Activated T-helper 17 cell treated with anti-CD3 and anti-CD28 coated beads, Interleukin-2, amount 50 U/mL, for 72 hours (primary cell): ENCODE results near the gene SLC7A14. TPM values are rescaled to one million over a fixed set of nuclear protein-coding genes. Genes with fewer than 3 reads are reported as not detected.

Experiments used
- ATAC-seq: fragments of 150-1000 bp; cut with Tn5 transposase; replicated peaks from 2 replicates; pipeline ENCODE4 v1.10.0; 2021; ENCODE audit warnings: mild to moderate bottlenecking, moderate library complexity
- H3K27ac Mint-ChIP-seq: one replicate; pipeline ENCODE4 v1.8.0; 2022; ENCODE audit warnings: mixed read lengths
- H3K27me3 Mint-ChIP-seq: one replicate; pipeline ENCODE4 v1.8.0; 2022; ENCODE audit warnings: mixed read lengths
- H3K36me3 Mint-ChIP-seq: one replicate; pipeline ENCODE4 v1.8.0; 2022; ENCODE audit warnings: low read depth, mild to moderate bottlenecking, mixed read lengths
- H3K4me1 Mint-ChIP-seq: one replicate; pipeline ENCODE4 v1.8.0; 2022; ENCODE audit warnings: mixed read lengths
- H3K4me3 Mint-ChIP-seq: one replicate; pipeline ENCODE4 v1.8.0; 2022; ENCODE audit warnings: mild to moderate bottlenecking, mixed read lengths
- H3K9me3 Mint-ChIP-seq: one replicate; pipeline ENCODE4 v1.8.0; 2022; ENCODE audit warnings: mixed read lengths
- total RNA-seq, 2 donors: library from RNA; stranded (reverse); gene quantifications; one replicate each; pipeline ENCODE4 v1.2.3, GENCODE V29; 2022

SLC7A14 gene
- total RNA-seq, 2 donors from 2014 or later, result not detected

GRCh38 chr3:170534227-170534626 is 51.6 kb downstream of the SLC7A14 start:
- no peak overlapping the region for H3K4me3 Mint-ChIP-seq
- ATAC-seq, result no peak
- no peaks in the 10 kb centered on the region for H3K4me1 Mint-ChIP-seq
- H3K27me3 Mint-ChIP-seq, result peaks cover 25% of the 10 kb centered on the region
- H3K9me3 Mint-ChIP-seq, result no peaks in the 10 kb centered on the region
- no peaks in the 10 kb centered on the region for H3K36me3 Mint-ChIP-seq
- no peak overlapping the region for H3K27ac Mint-ChIP-seq

GRCh38 chr3:170532573-170532972 is 53.3 kb downstream of the SLC7A14 start:
- Mint-ChIP-seq H3K4me3 (no peak overlapping the region), H3K27me3 (peaks cover 19% of the 10 kb centered on the region), H3K36me3 (no peaks in the 10 kb centered on the region), H3K27ac (no peak overlapping the region), H3K4me1 (no peaks in the 10 kb centered on the region), H3K9me3 (no peaks in the 10 kb centered on the region)
- no peak for ATAC-seq

- H3K4me3 Mint-ChIP-seq, result no peak overlapping the region
- H3K4me1 Mint-ChIP-seq, result no peaks in the 10 kb centered on the region
- H3K27me3 Mint-ChIP-seq, result peaks cover 14% of the 10 kb centered on the region
- H3K9me3 Mint-ChIP-seq, result no peaks in the 10 kb centered on the region
- no peaks in the 10 kb centered on the region for H3K36me3 Mint-ChIP-seq
- no peak for ATAC-seq
- no peak overlapping the region for H3K27ac Mint-ChIP-seq
Measured at GRCh38 chr3:170531657-170532335, 54.1 kb downstream of the SLC7A14 start.

- H3K4me3 Mint-ChIP-seq, result no peak overlapping the region
- H3K27ac Mint-ChIP-seq, result no peak overlapping the region
- peaks cover 10% of the 10 kb centered on the region for H3K27me3 Mint-ChIP-seq
- H3K36me3 Mint-ChIP-seq, result no peaks in the 10 kb centered on the region
- no peak for ATAC-seq
- H3K4me1 Mint-ChIP-seq, result no peaks in the 10 kb centered on the region
- no peaks in the 10 kb centered on the region for H3K9me3 Mint-ChIP-seq
Measured at GRCh38 chr3:170531054-170531453, 54.8 kb downstream of the SLC7A14 start.

- H3K36me3 Mint-ChIP-seq, result no peaks in the 10 kb centered on the region
- no peak for ATAC-seq
- no peaks in the 10 kb centered on the region for H3K9me3 Mint-ChIP-seq
- peaks cover 5% of the 10 kb centered on the region for H3K27me3 Mint-ChIP-seq
- H3K27ac Mint-ChIP-seq, result no peak overlapping the region
- no peaks in the 10 kb centered on the region for H3K4me1 Mint-ChIP-seq
- no peak overlapping the region for H3K4me3 Mint-ChIP-seq
Measured at GRCh38 chr3:170529912-170530311, 56.0 kb downstream of the SLC7A14 start.

- Mint-ChIP-seq H3K4me3 (no peak overlapping the region), H3K4me1 (no peaks in the 10 kb centered on the region), H3K27ac (no peak overlapping the region), H3K27me3 (peaks cover 5% of the 10 kb centered on the region), H3K36me3 (no peaks in the 10 kb centered on the region), H3K9me3 (no peaks in the 10 kb centered on the region)
- no peak for ATAC-seq
Measured at GRCh38 chr3:170529346-170529745, 56.5 kb downstream of the SLC7A14 start.

- Mint-ChIP-seq H3K9me3 (no peaks in the 10 kb centered on the region), H3K4me3 (no peak overlapping the region), H3K36me3 (no peaks in the 10 kb centered on the region), H3K4me1 (no peaks in the 10 kb centered on the region), H3K27ac (no peak overlapping the region), H3K27me3 (peaks cover 5% of the 10 kb centered on the region)
- no peak for ATAC-seq
Measured at GRCh38 chr3:170528726-170529125, 57.1 kb downstream of the SLC7A14 start.

- Mint-ChIP-seq H3K4me3 (no peak overlapping the region), H3K36me3 (no peaks in the 10 kb centered on the region), H3K4me1 (peaks cover 5% of the 10 kb centered on the region), H3K9me3 (no peaks in the 10 kb centered on the region), H3K27me3 (no peaks in the 10 kb centered on the region), H3K27ac (no peak overlapping the region)
- no peak for ATAC-seq
Measured at GRCh38 chr3:170524073-170524472, 61.8 kb downstream of the SLC7A14 start.

GRCh38 chr3:170523248-170523647 is 62.6 kb downstream of the SLC7A14 start:
- peaks cover 5% of the 10 kb centered on the region for H3K4me1 Mint-ChIP-seq
- ATAC-seq, result peak; percentile 60
- H3K9me3 Mint-ChIP-seq, result no peaks in the 10 kb centered on the region

GRCh38 chr3:170522201-170522600 is 63.7 kb downstream of the SLC7A14 start:
- Mint-ChIP-seq H3K27me3 (peaks cover 11% of the 10 kb centered on the region), H3K4me1 (peaks cover 5% of the 10 kb centered on the region), H3K4me3 (no peak overlapping the region), H3K27ac (no peak overlapping the region), H3K36me3 (no peaks in the 10 kb centered on the region), H3K9me3 (no peaks in the 10 kb centered on the region)
- ATAC-seq, result no peak

More at GRCh38 chr3:170523248-170523647, 62.6 kb downstream of the SLC7A14 start:
- Mint-ChIP-seq H3K27me3 (peaks cover 6% of the 10 kb centered on the region), H3K4me3 (no peak overlapping the region), H3K27ac (no peak overlapping the region), H3K36me3 (no peaks in the 10 kb centered on the region)

GRCh38 chr3:170520996-170521395 is 64.9 kb downstream of the SLC7A14 start:
- no peak overlapping the region for H3K27ac Mint-ChIP-seq
- ATAC-seq, result no peak
- peaks cover 5% of the 10 kb centered on the region for H3K4me1 Mint-ChIP-seq
- no peak overlapping the region for H3K4me3 Mint-ChIP-seq
- H3K36me3 Mint-ChIP-seq, result no peaks in the 10 kb centered on the region
- no peaks in the 10 kb centered on the region for H3K9me3 Mint-ChIP-seq
- H3K27me3 Mint-ChIP-seq, result peaks cover 14% of the 10 kb centered on the region

- Mint-ChIP-seq H3K9me3 (no peaks in the 10 kb centered on the region), H3K27me3 (peaks cover 18% of the 10 kb centered on the region), H3K4me1 (no peaks in the 10 kb centered on the region), H3K4me3 (no peak overlapping the region), H3K36me3 (no peaks in the 10 kb centered on the region), H3K27ac (no peak overlapping the region)
- no peak for ATAC-seq
Measured at GRCh38 chr3:170517242-170517945, 68.5 kb downstream of the SLC7A14 start.

- no peak for ATAC-seq
- H3K27me3 Mint-ChIP-seq, result peaks cover 19% of the 10 kb centered on the region
Measured at GRCh38 chr3:170513642-170514041, 72.2 kb downstream of the SLC7A14 start.

GRCh38 chr3:170511371-170511770 is 74.5 kb downstream of the SLC7A14 start:
- H3K4me1 Mint-ChIP-seq, result no peaks in the 10 kb centered on the region
- H3K27me3 Mint-ChIP-seq, result peaks cover 16% of the 10 kb centered on the region
- no peak for ATAC-seq
- no peak overlapping the region for H3K27ac Mint-ChIP-seq
- no peaks in the 10 kb centered on the region for H3K36me3 Mint-ChIP-seq
- H3K9me3 Mint-ChIP-seq, result no peaks in the 10 kb centered on the region
- H3K4me3 Mint-ChIP-seq, result no peak overlapping the region

More at GRCh38 chr3:170513642-170514041, 72.2 kb downstream of the SLC7A14 start:
- no peak overlapping the region for H3K4me3 Mint-ChIP-seq
- H3K4me1 Mint-ChIP-seq, result no peaks in the 10 kb centered on the region
- no peaks in the 10 kb centered on the region for H3K9me3 Mint-ChIP-seq
- H3K27ac Mint-ChIP-seq, result no peak overlapping the region
- H3K36me3 Mint-ChIP-seq, result no peaks in the 10 kb centered on the region

- Mint-ChIP-seq H3K27me3 (peaks cover 13% of the 10 kb centered on the region), H3K36me3 (no peaks in the 10 kb centered on the region), H3K4me1 (no peaks in the 10 kb centered on the region), H3K4me3 (no peak overlapping the region), H3K27ac (no peak overlapping the region), H3K9me3 (no peaks in the 10 kb centered on the region)
- ATAC-seq, result no peak
Measured at GRCh38 chr3:170508839-170509238, 77.0 kb downstream of the SLC7A14 start.
